ENCODE results near the gene ZNF670.

ZNF670 gene

DNA sequence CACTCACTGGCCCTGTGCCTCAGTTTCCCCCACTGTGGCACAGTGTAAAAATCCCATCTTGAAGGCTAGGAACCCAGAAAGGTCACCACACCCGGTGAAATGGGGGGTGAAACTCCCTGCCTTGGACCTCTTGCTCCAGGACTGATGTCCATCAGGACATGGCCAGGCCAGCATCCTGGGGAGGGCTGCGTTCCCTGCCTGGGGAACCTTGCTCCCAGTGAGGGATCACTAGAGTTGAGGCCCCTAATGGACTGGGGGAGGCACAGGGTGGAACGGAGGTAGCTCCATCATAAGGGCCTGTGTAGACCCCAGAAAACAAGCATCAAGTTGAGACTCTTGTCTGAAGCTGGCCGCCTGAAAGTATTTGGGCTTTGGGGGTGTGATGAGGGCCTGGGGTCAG, 10.4 kb upstream of the ZNF670 start:
- Mint-ChIP-seq H3K27ac (no peak overlapping the region), H3K4me1 (ENCODE audit: low read depth) (no peaks in the 10 kb centered on the region), H3K36me3 (ENCODE audit: low read depth) (no peaks in the 10 kb centered on the region), H3K4me3 (no peak overlapping the region), H3K27me3 (ENCODE audit: low read depth) (no peaks in the 10 kb centered on the region), H3K9me3 (peaks cover 16% of the 10 kb centered on the region)

DNA sequence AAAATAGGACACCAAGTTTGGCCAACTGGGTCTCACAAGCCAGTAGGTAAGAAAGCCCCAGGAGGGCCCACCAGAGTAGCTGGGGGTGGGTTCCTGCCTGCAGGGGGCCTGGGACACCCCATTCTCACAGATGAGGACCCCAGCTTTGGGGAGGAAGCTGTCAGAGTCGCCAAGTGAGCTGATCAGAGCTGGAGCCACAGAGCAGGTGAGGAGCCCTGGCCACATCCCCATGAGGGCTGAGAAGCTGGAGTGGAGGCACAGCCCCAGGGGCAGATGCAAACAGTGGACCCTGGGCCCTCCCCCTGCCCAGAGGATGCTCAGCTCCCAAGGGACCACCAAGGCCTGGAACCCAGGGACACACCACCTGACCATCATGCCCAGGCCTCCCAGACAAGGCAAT, 8.6 kb upstream of the ZNF670 start:
- Mint-ChIP-seq H3K36me3 (ENCODE audit: low read depth) (no peaks in the 10 kb centered on the region), H3K4me3 (no peak overlapping the region), H3K27ac (no peak overlapping the region), H3K27me3 (ENCODE audit: low read depth) (peaks cover 4% of the 10 kb centered on the region), H3K4me1 (ENCODE audit: low read depth) (no peaks in the 10 kb centered on the region), H3K9me3 (peaks cover 21% of the 10 kb centered on the region)

DNA sequence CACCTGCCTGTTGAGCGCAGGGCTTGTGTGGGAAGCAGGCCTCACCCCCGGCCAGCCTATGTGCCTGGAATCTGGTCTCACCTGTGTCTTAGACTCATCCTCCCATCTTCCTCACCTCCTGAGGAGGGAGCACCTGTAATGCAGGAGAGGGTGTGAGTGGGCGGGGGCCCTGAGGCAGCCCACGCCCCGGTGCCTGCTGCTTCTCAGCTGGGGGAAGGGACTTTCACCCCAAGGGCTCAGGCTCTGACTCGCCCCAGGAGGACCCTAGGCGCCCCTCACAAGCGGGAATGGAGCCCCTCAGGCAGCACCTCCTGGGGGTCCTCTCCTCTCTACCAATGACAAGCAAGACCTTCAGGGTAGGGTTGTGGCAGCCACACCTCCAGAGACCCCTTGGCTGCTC, 6.7 kb upstream of the ZNF670 start:
- peaks cover 23% of the 10 kb centered on the region for H3K9me3 Mint-ChIP-seq
- H3K36me3 Mint-ChIP-seq (ENCODE audit: low read depth) = no peaks in the 10 kb centered on the region
- peaks cover 7% of the 10 kb centered on the region for H3K27me3 Mint-ChIP-seq (ENCODE audit: low read depth)
- no peak overlapping the region for H3K4me3 Mint-ChIP-seq
- H3K27ac Mint-ChIP-seq = no peak overlapping the region
- no peaks in the 10 kb centered on the region for H3K4me1 Mint-ChIP-seq (ENCODE audit: low read depth)

DNA sequence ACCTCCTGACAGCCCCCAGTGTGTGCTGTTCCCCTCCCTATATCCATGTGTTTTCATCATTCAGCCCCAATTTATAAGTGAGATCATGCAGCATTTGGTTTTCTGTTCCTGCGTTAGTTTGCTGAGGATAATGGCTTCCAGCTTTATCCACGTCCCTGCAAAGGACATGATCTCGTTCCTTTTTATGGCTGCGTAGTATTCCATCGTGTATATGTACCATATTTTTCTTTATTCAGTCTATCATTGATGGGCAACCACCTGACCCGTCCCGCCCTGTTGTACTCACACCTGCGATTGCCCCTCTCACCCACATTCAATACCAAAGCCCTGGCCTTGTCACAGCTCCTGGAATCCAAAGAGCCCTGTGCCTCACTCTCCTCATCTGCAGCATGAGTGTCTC, 6.2 kb upstream of the ZNF670 start:
- peaks cover 7% of the 10 kb centered on the region for H3K27me3 Mint-ChIP-seq (ENCODE audit: low read depth)
- no peaks in the 10 kb centered on the region for H3K4me1 Mint-ChIP-seq (ENCODE audit: low read depth)
- peaks cover 23% of the 10 kb centered on the region for H3K9me3 Mint-ChIP-seq
- no peak overlapping the region for H3K4me3 Mint-ChIP-seq
- H3K36me3 Mint-ChIP-seq (ENCODE audit: low read depth) = no peaks in the 10 kb centered on the region
- H3K27ac Mint-ChIP-seq = no peak overlapping the region

DNA sequence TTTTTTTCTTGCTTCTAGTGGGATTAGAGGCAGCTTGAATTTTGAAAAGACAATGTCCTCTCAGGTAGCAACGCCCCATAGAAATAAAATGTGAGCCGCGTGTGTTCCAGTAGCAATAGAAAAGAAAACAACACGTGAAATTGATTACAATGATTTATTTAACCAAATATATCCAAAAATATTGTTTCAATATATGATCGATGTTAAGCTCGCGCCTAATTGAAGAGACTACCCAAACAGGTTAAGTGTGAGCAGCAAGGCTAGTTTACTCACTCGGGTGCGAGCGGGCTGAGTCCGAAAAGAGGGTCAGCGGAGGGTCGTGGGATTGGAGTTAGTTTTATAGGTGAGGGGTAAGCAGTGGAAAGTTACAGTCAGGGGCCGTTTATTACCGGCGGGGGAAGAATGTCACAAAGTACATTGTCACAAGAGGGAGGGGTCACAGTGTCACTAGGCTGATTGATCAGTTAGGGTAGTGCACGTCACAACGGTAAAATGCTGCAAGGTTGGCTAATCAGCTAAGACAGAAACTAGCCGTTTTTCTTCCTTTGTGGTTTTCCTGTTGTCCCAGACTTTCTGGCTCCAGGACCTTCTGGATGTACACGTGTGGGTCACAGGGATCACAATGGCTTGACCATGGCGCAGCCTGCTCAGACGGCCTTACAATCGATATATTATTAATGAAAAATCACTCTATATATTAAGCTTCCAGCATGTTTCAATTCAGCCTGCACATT, 697 bp upstream of the ZNF670 start:
- Mint-ChIP-seq H3K36me3 (ENCODE audit: low read depth) (peaks cover 1% of the 10 kb centered on the region), H3K27ac (no peak overlapping the region), H3K9me3 (peaks cover 29% of the 10 kb centered on the region), H3K4me3 (peak overlapping the region; percentile 88), H3K27me3 (ENCODE audit: low read depth) (peaks cover 7% of the 10 kb centered on the region), H3K4me1 (ENCODE audit: low read depth) (peaks cover 9% of the 10 kb centered on the region)

DNA sequence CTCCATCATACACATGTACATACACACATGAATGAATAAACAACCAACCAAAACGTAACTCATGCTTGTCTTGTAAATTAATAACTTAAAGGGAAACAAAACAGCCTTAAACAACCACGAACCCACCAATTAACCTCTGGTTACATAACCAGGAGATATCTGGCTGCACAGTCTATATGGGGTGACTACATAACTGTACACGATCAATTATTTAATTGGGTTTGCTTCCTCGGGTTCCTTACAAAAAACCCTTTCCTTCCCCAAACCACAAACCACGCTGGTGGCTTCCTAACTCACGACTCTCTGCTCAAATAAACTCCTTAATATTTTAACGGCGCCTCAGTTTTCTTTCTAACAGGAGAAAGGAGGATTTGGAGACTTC, 744 bp downstream of the ZNF670 start:
- Mint-ChIP-seq H3K9me3 (peaks cover 28% of the 10 kb centered on the region), H3K4me3 (peak overlapping the region; percentile 88), H3K27me3 (ENCODE audit: low read depth) (peaks cover 6% of the 10 kb centered on the region), H3K4me1 (ENCODE audit: low read depth) (peaks cover 9% of the 10 kb centered on the region), H3K36me3 (ENCODE audit: low read depth) (peaks cover 3% of the 10 kb centered on the region), H3K27ac (peak overlapping the region; percentile 32)

DNA sequence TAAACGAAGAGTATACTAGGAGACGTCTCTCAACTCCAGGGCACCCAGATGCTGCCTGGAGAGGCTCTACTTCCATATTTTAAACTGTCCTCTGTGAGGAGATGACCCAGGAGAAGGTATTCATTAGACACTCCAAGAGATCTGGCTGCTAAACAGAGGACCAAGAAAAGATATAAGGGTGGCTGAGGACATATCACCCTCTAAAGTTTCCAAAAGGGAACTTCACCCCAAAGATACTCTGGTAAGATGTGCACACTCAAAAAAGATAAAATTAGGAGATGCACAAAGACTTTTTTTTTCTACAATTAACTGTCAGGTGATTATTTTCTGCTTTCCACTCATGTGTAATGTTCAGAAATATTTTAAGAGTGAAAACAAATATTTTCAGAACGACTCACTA, 1.4 kb downstream of the ZNF670 start:
- Mint-ChIP-seq H3K27ac (no peak overlapping the region), H3K4me3 (no peak overlapping the region), H3K36me3 (ENCODE audit: low read depth) (peaks cover 3% of the 10 kb centered on the region)

DNA sequence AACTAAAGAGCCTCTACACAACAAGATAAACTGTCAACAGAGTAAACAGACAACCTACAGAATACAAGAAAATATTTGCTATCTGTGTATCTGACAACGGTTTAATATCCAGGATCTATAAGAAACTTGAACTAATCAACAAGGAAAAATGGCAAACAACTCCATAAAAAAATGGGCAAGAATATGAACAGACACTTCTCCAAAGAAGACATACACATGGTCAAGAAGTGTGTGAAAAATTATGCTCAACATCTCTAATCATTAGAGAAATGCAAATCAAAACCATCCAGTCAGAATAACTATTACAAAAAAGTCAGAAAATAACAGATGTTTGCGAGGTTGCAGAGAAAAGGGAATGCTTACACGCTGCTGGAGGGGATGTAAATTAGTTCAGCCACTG, 8.0 kb downstream of the ZNF670 start:
- Mint-ChIP-seq H3K4me3 (no peak overlapping the region), H3K27ac (no peak overlapping the region), H3K36me3 (ENCODE audit: low read depth) (peaks cover 3% of the 10 kb centered on the region), H3K4me1 (ENCODE audit: low read depth) (no peaks in the 10 kb centered on the region), H3K9me3 (peaks cover 64% of the 10 kb centered on the region), H3K27me3 (ENCODE audit: low read depth) (no peaks in the 10 kb centered on the region)

More for the DNA sequence above, 1.4 kb downstream of the ZNF670 start:
- H3K4me1 Mint-ChIP-seq (ENCODE audit: low read depth) = peaks cover 9% of the 10 kb centered on the region
- peaks cover 2% of the 10 kb centered on the region for H3K27me3 Mint-ChIP-seq (ENCODE audit: low read depth)
- peaks cover 28% of the 10 kb centered on the region for H3K9me3 Mint-ChIP-seq

DNA sequence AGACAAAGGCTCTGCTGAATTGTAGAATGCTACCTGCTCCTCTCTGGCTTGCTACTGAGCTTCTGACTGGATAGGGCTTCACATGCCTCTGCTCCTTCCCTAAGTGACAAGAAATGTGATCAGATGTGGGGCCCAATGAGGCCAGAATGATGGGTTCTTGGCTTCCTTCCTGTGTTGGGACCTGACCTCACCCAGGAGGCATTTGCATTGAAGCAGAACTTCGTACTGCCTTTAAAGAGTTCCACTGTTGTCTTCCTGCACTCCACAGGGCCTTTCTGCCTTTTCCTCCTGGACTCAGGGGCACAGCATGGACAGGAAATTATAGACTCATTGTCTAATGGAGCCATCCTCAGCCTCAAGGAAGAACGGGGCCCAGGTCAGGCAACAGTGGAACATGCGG, 14.3 kb downstream of the ZNF670 start:
- H3K9me3 Mint-ChIP-seq = peaks cover 66% of the 10 kb centered on the region
- H3K4me1 Mint-ChIP-seq (ENCODE audit: low read depth) = no peaks in the 10 kb centered on the region
- H3K27ac Mint-ChIP-seq = no peak overlapping the region
- peaks cover 3% of the 10 kb centered on the region for H3K36me3 Mint-ChIP-seq (ENCODE audit: low read depth)
- H3K4me3 Mint-ChIP-seq = no peak overlapping the region
- no peaks in the 10 kb centered on the region for H3K27me3 Mint-ChIP-seq (ENCODE audit: low read depth)

DNA sequence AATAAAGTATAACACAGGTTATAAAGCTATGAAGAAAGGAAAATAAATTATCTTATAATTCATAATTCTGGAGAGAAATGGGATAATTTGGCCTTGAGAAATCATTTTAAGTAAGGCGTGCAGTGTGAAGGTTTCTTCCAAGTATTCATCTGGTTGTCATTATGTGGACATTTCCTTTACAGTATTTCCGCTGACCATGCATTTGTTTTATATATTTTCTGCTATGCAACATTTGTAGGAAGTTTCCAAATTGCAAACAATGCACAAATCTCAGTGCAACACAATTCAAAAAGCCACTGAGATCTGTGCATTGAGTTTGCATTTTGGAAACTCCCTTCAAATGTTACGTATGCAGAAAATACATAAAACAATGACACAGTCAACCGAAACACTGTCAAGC, 17.8 kb downstream of the ZNF670 start:
- Mint-ChIP-seq H3K27ac (no peak overlapping the region), H3K36me3 (ENCODE audit: low read depth) (peaks cover 11% of the 10 kb centered on the region), H3K9me3 (peaks cover 71% of the 10 kb centered on the region), H3K4me3 (no peak overlapping the region), H3K27me3 (ENCODE audit: low read depth) (no peaks in the 10 kb centered on the region), H3K4me1 (ENCODE audit: low read depth) (no peaks in the 10 kb centered on the region)

DNA sequence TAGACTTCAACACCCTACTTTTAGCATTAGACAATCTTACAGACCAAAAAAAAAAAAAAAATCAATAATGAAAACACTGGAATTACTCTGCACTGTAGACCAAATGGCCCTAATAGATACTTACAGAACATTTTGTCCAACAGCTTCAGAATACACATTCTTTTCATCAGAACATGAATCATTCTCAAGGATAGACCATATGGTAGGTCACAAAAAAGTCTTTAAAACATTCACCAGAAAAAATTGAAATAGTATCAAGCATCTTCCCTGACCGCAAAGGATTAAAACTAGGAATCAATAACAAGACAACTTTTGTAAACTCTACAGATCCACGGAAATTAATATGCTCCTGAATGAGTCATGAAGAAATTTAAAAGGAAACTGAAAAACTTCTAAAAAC, 22.5 kb downstream of the ZNF670 start:
- Mint-ChIP-seq H3K4me3 (no peak overlapping the region), H3K27me3 (ENCODE audit: low read depth) (no peaks in the 10 kb centered on the region), H3K27ac (no peak overlapping the region), H3K9me3 (peaks cover 74% of the 10 kb centered on the region), H3K4me1 (ENCODE audit: low read depth) (no peaks in the 10 kb centered on the region), H3K36me3 (ENCODE audit: low read depth) (peaks cover 16% of the 10 kb centered on the region)

DNA sequence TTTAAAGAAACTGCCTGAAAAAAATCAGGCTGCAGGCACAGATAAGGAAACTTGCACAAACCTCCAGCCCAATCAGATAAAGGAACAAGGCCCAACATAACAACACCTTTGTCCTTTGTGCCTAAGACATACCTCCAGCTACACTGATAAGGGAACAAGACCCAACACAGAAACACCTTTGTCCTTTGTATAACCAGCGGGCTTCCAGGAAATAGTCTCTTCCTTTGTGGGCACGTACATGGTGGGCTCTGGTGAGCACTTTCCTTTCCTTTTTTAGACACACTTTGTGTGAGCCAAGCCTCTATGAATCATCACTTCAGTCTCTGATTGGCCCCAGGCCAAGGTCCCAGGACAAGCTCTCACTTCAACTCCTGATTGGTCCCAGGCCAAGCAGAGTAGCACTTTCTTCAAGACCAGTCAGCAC, 23.6 kb downstream of the ZNF670 start:
- Mint-ChIP-seq H3K36me3 (ENCODE audit: low read depth) (peaks cover 16% of the 10 kb centered on the region), H3K27ac (no peak overlapping the region), H3K4me1 (ENCODE audit: low read depth) (no peaks in the 10 kb centered on the region), H3K27me3 (ENCODE audit: low read depth) (no peaks in the 10 kb centered on the region), H3K9me3 (peaks cover 73% of the 10 kb centered on the region), H3K4me3 (no peak overlapping the region)

DNA sequence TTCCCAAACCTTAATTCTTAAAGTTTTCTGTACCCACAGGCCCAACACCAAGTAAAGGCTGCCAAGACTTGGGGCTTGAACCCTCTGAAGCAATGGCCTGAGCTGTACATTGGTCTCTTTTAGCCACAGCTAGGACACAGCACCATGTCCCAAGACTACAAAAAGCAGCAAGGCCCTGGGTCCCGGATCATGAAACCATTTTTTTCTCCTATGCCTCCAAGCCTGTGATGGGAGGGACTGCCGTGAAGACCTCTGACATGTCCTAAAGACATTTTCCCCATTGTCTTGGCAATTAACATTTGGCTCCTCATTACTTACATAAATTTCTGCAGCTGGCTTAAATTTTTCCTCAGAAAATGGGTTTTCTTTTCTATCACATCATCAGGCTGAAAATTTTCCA, 30.9 kb downstream of the ZNF670 start:
- Mint-ChIP-seq H3K36me3 (ENCODE audit: low read depth) (peaks cover 3% of the 10 kb centered on the region), H3K9me3 (peaks cover 73% of the 10 kb centered on the region), H3K4me1 (ENCODE audit: low read depth) (no peaks in the 10 kb centered on the region), H3K27ac (no peak overlapping the region), H3K27me3 (ENCODE audit: low read depth) (no peaks in the 10 kb centered on the region), H3K4me3 (no peak overlapping the region)

DNA sequence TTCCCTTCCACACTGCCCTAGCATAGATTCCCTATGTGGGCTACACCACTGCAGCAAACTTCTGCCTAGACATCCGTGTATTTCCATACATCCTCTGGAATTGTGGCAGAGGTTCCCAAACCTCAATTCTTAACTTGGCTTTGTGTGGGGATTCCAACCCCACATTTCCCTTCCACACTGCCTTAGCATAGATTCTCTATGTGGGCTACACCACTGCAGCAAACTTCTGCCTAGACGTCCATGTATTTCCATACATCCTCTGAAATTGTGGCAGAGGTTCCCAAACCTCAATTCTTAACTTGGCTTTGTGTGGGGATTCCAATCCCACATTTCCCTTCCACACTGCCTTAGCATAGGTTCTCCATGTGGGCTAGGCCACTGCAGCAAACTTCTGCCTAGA, 31.4 kb downstream of the ZNF670 start:
- H3K9me3 Mint-ChIP-seq = peaks cover 73% of the 10 kb centered on the region
- H3K4me1 Mint-ChIP-seq (ENCODE audit: low read depth) = no peaks in the 10 kb centered on the region
- no peaks in the 10 kb centered on the region for H3K27me3 Mint-ChIP-seq (ENCODE audit: low read depth)
- no peak overlapping the region for H3K27ac Mint-ChIP-seq
- no peak overlapping the region for H3K4me3 Mint-ChIP-seq
- peaks cover 1% of the 10 kb centered on the region for H3K36me3 Mint-ChIP-seq (ENCODE audit: low read depth)

DNA sequence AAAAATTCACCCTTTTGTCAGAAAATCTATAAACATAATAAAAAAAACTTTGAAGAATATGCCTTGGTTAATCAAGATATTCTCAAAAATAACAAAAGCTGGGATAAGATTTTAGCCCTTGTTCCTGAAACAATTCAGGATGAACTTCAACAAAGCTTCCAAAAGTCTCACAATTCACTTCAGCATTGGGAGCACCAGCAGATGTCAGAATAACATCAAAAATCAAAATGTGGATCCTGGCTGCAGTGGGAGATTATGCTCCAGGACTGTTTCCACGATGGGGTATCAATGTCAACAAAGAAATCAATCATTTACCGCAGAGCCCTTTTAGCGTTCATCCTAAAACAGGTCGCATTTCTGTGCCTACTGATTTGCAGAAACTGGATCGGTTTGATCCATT, 35.2 kb downstream of the ZNF670 start:
- Mint-ChIP-seq H3K36me3 (ENCODE audit: low read depth) (peaks cover 3% of the 10 kb centered on the region), H3K9me3 (peaks cover 67% of the 10 kb centered on the region), H3K27ac (no peak overlapping the region), H3K4me3 (no peak overlapping the region), H3K4me1 (ENCODE audit: low read depth) (no peaks in the 10 kb centered on the region), H3K27me3 (ENCODE audit: low read depth) (no peaks in the 10 kb centered on the region)

All from T-helper 1 cell treated with Interleukin-12 subunit alpha and Interleukin-12 subunit beta and Interleukin-4 antibody, amounts not matched to agents 30 μg/mL and 1 μg/mL, for 36 hours (primary cell).